SK-N-MC (cell line): Measurements from ENCODE around the gene HLA-DOA.

Source experiments
- EZH2 ChIP-seq: fragments of 200-600 bp; sonication (generic); IDR thresholded peaks from one replicate; pipeline ENCODE4 v1.6.1; 2017; ENCODE audit warnings: antibody characterized with exemption
- POLR2AphosphoS5 ChIP-seq: IDR thresholded peaks from 2 replicates; pipeline ENCODE4 v1.6.1; 2012; ENCODE audit warnings: mild to moderate bottlenecking, low read depth, low read length, borderline replicate concordance

- TF ChIP-seq EZH2 (no peak), POLR2AphosphoS5 (peak; percentile 71)
Observed at GRCh38 chr6:32969685-32970412, 39.5 kb downstream of the HLA-DOA start.
